ENCODE measurements around the gene RUNX1.

The RUNX1 gene

GRCh38 chr21:34875830-34876229 lies 173.3 kb downstream of the RUNX1 start:
- no peak overlapping the region for H3K9ac ChIP-seq
- no peak overlapping the region for H2AFZ ChIP-seq
- peaks cover 3% of the 10 kb centered on the region for H3K4me1 ChIP-seq
- no peaks in the 10 kb centered on the region for H3K36me3 ChIP-seq (ENCODE audit: control insufficient read depth, insufficient read depth, low read length)
- no peaks in the 10 kb centered on the region for H3K9me3 ChIP-seq (ENCODE audit: control insufficient read depth, low read length)
- TF ChIP-seq CTCF (IDR thresholded peaks at IDR 0.05): no peak
- H3K4me2 ChIP-seq (ENCODE audit: low read length): no peak overlapping the region
- H3K79me2 ChIP-seq: no peaks in the 10 kb centered on the region
- no peak overlapping the region for H3K27ac ChIP-seq
- no peak overlapping the region for H3K4me3 ChIP-seq (ENCODE audit: low read depth, low read length)
- no peaks in the 10 kb centered on the region for H3K27me3 ChIP-seq (ENCODE audit: control insufficient read depth, insufficient read depth, low read length)

GRCh38 chr21:34874684-34875513 lies 174.2 kb downstream of the RUNX1 start:
- TF ChIP-seq CTCF (IDR thresholded peaks at IDR 0.05): no peak
- H3K27me3 ChIP-seq (ENCODE audit: control insufficient read depth, insufficient read depth, low read length): no peaks in the 10 kb centered on the region

GRCh38 chr21:34871026-34871908 lies 177.8 kb downstream of the RUNX1 start:
- H3K27me3 ChIP-seq (ENCODE audit: control insufficient read depth, insufficient read depth, low read length): no peaks in the 10 kb centered on the region
- H3K4me3 ChIP-seq (ENCODE audit: low read depth, low read length): no peak overlapping the region
- no peaks in the 10 kb centered on the region for H3K4me1 ChIP-seq
- TF ChIP-seq CTCF (IDR thresholded peaks at IDR 0.05): no peak
- H3K9ac ChIP-seq: no peak overlapping the region
- no peak overlapping the region for H3K4me2 ChIP-seq (ENCODE audit: low read length)
- no peaks in the 10 kb centered on the region for H3K9me3 ChIP-seq (ENCODE audit: control insufficient read depth, low read length)
- no peaks in the 10 kb centered on the region for H3K36me3 ChIP-seq (ENCODE audit: control insufficient read depth, insufficient read depth, low read length)
- H3K79me2 ChIP-seq: no peaks in the 10 kb centered on the region
- H2AFZ ChIP-seq: no peak overlapping the region
- no peak overlapping the region for H3K27ac ChIP-seq

More at GRCh38 chr21:34874684-34875513, 174.2 kb downstream of the RUNX1 start:
- Histone ChIP-seq H3K4me3 (ENCODE audit: low read depth, low read length) (no peak overlapping the region), H3K79me2 (no peaks in the 10 kb centered on the region), H3K9ac (no peak overlapping the region), H3K36me3 (ENCODE audit: control insufficient read depth, insufficient read depth, low read length) (no peaks in the 10 kb centered on the region), H3K4me1 (peaks cover 3% of the 10 kb centered on the region), H3K27ac (no peak overlapping the region), H2AFZ (no peak overlapping the region), H3K9me3 (ENCODE audit: control insufficient read depth, low read length) (no peaks in the 10 kb centered on the region), H3K4me2 (ENCODE audit: low read length) (no peak overlapping the region)

GRCh38 chr21:34870246-34870645 lies 178.9 kb downstream of the RUNX1 start:
- no peaks in the 10 kb centered on the region for H3K79me2 ChIP-seq
- no peak overlapping the region for H2AFZ ChIP-seq
- no peaks in the 10 kb centered on the region for H3K9me3 ChIP-seq (ENCODE audit: control insufficient read depth, low read length)
- no peak overlapping the region for H3K27ac ChIP-seq
- H3K4me3 ChIP-seq (ENCODE audit: low read depth, low read length): no peak overlapping the region
- no peaks in the 10 kb centered on the region for H3K4me1 ChIP-seq
- H3K36me3 ChIP-seq (ENCODE audit: control insufficient read depth, insufficient read depth, low read length): no peaks in the 10 kb centered on the region
- H3K9ac ChIP-seq: no peak overlapping the region
- no peak for TF ChIP-seq CTCF (IDR thresholded peaks at IDR 0.05)
- H3K27me3 ChIP-seq (ENCODE audit: control insufficient read depth, insufficient read depth, low read length): no peaks in the 10 kb centered on the region
- no peak overlapping the region for H3K4me2 ChIP-seq (ENCODE audit: low read length)
